Measurements from ENCODE around the gene TAGLN3.

- no peak for TF ChIP-seq POLR2A (IDR thresholded peaks at IDR 0.05; ENCODE audit: low read length)
- TF ChIP-seq GATA1 (IDR thresholded peaks at IDR 0.05; ENCODE audit: low read depth, low read length), result no peak
Measured at GRCh38 chr3:112053229-112053628, 54.5 kb downstream of the TAGLN3 start.

Measured in erythroblast (primary cell).